Esophagus mucosa (tissue), 1 donor: ENCODE results near the gene MICAL1. TPM values are rescaled to one million over a fixed set of nuclear protein-coding genes. Genes with fewer than 3 reads are reported as not detected.
A peak's percentile ranks its signal among the peaks of the same experiment; 100 is the strongest.

Experiments used
- ATAC-seq: fragments of 200-7000 bp; cut with Tn5 transposase; one replicate; pipeline ENCODE4 v1.9.1; 2020
- total RNA-seq: library from RNA; stranded (reverse); gene quantifications from one replicate; pipeline ENCODE4 v1.2.4, GENCODE V29; 2023
- donor health status: DM: yes; HTN: yes; CAD: no.

The MICAL1 gene
- total RNA-seq, 1 donor from 2014 or later: 7.4 TPM

GRCh38 chr6:109434456-109434855 lies 21.1 kb downstream of the MICAL1 start:
- no peak for ATAC-seq

GRCh38 chr6:109429496-109429895 lies 26.1 kb downstream of the MICAL1 start:
- ATAC-seq: no peak

DNA sequence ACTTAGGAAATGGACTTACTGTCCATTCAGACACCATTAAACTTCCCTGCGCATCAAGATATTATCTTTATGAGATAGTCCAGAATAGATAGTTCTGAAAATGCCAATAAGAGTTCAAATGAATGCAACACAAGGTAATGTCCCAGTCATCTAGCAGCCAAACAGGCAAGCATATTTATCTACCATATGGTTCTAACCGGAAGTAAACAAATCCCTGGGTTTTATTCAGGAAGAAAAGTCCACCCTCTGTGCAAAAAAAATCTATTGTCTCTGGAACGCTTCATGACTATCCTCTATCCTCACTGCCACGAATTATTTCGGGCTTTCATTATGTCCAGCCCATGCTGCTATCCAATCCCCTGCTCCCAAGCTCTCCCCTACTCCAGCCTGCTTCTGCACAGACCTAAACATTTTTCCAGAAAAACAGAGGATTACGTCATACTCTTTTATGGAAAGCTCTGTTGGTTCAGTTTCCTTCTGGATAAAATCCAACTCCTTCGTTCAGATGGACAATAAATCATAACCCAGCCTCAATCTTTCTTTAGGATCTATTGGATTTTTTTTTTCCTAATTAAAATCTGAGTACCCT lies 26.6 kb downstream of the MICAL1 start:
- no peak for ATAC-seq

- ATAC-seq: no peak
Observed at GRCh38 chr6:109424946-109425345, 30.6 kb downstream of the MICAL1 start.

- ATAC-seq: no peak
Observed at GRCh38 chr6:109421184-109421583, 34.4 kb downstream of the MICAL1 start.

- peak; percentile 88 for ATAC-seq
Observed at GRCh38 chr6:109420751-109421150, 34.8 kb downstream of the MICAL1 start.

DNA sequence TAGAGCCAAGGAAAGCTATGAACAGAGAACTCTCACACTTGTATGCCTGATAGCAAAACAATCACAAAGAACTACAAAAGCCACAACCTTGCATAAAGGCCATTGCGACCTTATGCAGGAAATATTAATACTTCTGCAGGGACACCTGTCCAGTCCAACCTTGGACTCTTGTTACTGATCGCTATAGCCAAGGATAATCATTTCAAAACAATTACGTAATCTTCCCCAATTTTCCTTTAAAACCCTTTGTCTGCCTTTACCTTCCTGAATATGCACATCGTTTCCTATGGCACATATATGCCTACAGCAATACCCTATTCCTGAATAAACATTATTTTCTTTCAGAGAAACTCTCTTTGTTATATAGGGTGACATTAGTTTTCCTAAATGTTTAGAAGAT lies 37.9 kb downstream of the MICAL1 start:
- no peak for ATAC-seq

DNA sequence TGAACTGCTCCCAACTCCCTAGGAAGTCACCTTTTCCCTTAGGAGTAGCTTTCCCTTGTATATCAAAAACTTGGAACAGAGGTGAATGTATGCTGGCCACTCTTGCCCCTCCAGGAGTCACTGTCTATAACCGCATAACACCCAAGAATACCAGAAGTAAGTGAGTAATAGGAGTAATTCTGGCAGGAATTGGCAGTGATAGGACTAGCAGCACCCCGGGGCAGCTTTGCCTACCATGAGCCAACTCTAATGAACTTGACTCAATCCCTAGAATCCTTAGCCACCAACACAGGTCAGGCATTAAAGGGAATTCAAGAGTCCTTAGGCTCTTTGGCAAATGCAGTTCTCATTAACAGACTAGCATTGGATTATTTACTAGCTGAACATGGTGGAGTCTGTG lies 44.5 kb downstream of the MICAL1 start:
- peak; percentile 48 for ATAC-seq

DNA sequence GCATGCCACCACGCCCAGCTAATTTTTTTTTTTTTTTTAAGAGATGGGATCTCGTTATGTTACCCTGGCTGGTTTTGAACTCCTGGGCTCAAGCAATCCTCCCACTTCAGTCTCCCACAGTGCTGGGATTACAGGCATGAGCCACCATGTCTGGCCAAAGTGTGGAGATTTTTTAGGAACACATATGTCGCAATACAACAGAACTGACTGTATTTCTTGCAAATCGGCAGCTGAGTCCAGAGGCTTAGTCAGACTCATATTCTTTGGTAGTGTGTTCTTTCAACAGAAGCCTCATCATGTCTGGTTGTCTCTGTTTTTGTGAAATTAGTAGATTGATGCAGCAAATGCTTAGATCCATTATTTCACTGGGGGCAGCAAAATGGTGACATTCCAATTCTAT lies 49.4 kb downstream of the MICAL1 start:
- ATAC-seq: peak; percentile 31

DNA sequence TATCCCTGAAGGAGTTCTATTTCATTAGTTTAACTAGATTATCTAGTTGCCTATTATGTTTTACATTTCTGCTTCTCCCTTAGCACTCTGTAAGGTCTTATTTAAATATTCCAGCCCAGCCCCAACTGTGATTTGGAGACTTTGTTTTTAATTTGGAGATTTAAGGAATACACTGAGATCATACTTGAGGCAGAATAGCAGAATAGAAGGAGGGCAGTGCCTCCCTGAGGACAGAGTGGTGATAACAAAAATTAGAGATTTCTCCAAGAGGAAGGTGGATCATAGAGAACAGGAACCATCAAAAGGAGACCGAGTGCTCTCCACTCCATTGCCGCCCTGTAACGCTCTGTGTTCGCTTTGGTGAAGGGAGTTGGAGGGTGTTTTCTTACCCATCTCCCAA lies 58.6 kb downstream of the MICAL1 start:
- ATAC-seq: no peak

DNA sequence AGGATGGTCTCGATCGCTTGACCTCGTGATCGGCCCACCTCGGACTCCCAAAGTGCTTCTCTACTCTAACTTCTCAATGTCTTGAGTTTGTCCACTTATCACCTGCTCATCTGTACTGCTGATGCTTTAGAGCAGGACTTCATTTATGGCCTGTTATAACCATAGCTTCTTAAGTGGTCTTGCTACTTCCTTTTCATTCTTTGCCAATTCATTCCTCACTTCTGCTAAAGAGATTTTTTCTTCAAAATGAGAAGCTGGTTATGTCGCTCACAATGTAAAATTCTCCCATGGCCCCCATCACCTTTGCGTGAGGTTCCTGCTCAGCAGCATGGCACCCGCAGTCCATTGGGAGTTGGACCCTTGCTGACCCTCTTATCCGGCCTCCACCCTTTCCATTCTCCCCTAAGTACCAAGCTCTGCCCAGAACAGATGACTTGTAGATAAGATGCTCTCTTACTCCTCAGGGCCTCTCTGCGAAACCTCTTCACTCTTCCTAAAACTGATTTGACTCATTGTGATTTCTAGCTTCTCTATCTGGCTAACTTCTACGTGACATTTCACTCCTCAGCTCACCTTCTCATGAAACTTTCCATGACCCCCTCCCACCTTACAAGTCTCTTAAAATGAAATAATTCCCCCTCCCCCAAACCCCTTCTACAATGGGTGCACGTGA lies 59.4 kb downstream of the MICAL1 start:
- ATAC-seq: no peak

Other genes starting within 250 kb of the MICAL1 start
- 91.3 TPM for gene CD164, start 73.3 kb downstream of the MICAL1 start, total RNA-seq
- gene PPIL6, start 15.1 kb downstream of the MICAL1 start, total RNA-seq: 0.84 TPM
- gene SMPD2, start 15.0 kb downstream of the MICAL1 start, total RNA-seq: 12.3 TPM
- gene ZBTB24, start 27.4 kb upstream of the MICAL1 start, total RNA-seq: 4.9 TPM
- gene AK9, start 235.4 kb upstream of the MICAL1 start, total RNA-seq: 2.1 TPM
- 8.8 TPM for gene FIG4, start 235.5 kb upstream of the MICAL1 start, total RNA-seq